ENCODE measurements around the gene CLCN7. TPM values are rescaled to one million over a fixed set of nuclear protein-coding genes. Genes with fewer than 3 reads are reported as not detected.

Gene CLCN7
- total and polyA plus RNA-seq, 2 of the 8 experiments (the other 6 are each of a cell fraction or from before 2014, with no cell fraction given): 38.6 to 81.5 TPM

- TF ChIP-seq CHD7 (IDR thresholded peaks at IDR 0.05; ENCODE audit: insufficient replicate concordance, low read length) (no peak), GTF2F1 (IDR thresholded peaks at IDR 0.05; ENCODE audit: borderline replicate concordance, low read depth, low read length) (no peak), RBBP5 (IDR thresholded peaks at IDR 0.05; ENCODE audit: borderline replicate concordance, low read depth, low read length) (no peak), TCF12 (IDR thresholded peaks at IDR 0.05; ENCODE audit: low read depth, low read length) (no peak), CHD2 (IDR thresholded peaks at IDR 0.05; ENCODE audit: low read length) (no peak), NANOG (IDR thresholded peaks at IDR 0.05; ENCODE audit: insufficient read depth, low read depth, low read length, poor library complexity, severe bottlenecking) (no peak), SP2 (IDR thresholded peaks at IDR 0.05; ENCODE audit: low read length) (no peak), CHD1 (IDR thresholded peaks at IDR 0.05; ENCODE audit: low read depth, low read length) (no peak)
Measured at GRCh38 chr16:1433263-1433560, 41.6 kb downstream of the CLCN7 start (continued).
